ENCODE data around the gene RBKS. TPM values are rescaled to one million over a fixed set of nuclear protein-coding genes. Genes with fewer than 3 reads are reported as not detected.

The RBKS gene
- total and polyA plus RNA-seq, 2 of the 8 experiments (the other 6 are each of a cell fraction or from before 2014, with no cell fraction given), result 1.1 to 1.5 TPM

DNA sequence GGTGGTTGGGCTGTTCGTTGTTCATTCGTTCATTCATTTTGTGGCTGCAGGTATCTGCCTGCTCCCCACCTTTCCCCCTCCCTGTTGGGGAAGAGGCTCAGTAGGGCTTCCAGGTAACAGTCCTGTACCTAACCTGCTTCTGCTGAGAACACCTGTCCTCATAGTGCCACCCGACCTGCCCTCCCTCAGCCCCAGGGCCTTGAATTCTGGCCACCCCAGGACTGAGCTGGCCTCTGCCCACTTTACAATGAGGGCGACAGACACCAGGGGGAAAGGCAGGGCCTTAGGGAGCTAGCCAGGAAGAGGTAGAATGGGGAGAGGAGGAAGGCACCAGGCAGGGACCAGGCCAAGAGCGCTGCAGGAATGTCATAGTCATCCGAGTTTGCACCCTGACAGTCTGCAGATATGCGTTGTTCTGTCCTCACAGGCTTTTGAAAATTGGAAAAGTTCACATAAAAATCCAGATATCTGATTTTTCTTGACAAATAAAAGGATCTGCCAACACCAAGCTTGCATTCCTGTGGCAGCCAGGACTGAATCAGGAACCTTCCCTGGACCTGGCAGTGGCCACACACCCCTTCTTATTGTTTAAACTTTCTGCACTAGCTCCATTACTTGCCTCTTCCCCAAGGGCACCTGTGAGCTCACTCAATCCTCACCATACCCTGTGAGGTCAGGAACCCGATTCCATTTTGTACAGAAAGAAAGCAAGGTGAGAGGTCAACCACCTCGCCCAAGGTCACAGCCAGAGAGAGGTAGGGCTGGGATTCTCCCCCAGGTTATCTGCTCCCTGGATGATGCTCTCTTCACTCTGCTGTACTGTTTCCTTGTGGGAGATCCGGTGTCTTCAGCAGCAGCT lies 153.9 kb downstream of the RBKS start:
- Histone ChIP-seq H2BK5ac (ENCODE audit: low read depth, low read length) (no peak overlapping the region), H3K9ac (replicated peaks in 1 of 4; ENCODE audit: extremely low read depth in 1 of 4, low read depth in 3 of 4, low read length in 3 of 4) (peak overlapping the region in 2 of 4 experiments; percentile 31 to 41; a peak in 3 of 7 replicates), H3K27ac (ENCODE audit: low read depth, low read length) (peak overlapping the region; percentile 54; the same call in 1 of the 2 replicates), H3K4me1 (replicated peaks in 1 of 4; ENCODE audit: control insufficient read depth in 3 of 4, insufficient read depth in 4 of 4, low read length in 3 of 4) (peaks cover 5 to 12% (median 7%) of the 10 kb centered on the region in 4 experiments), H3K27me3 (replicated peaks in 1 of 4; ENCODE audit: control insufficient read depth in 3 of 4, extremely low read depth in 1 of 4, insufficient read depth in 3 of 4, low read length in 3 of 4) (no peaks in the 10 kb centered on the region; a peak in 1 of 7 replicates), H4K91ac (replicated peaks; ENCODE audit: insufficient read length, low read length) (peak overlapping the region; percentile 88), H3K79me1 (ENCODE audit: low read depth, low read length) (no peaks in the 10 kb centered on the region), H2BK15ac (ENCODE audit: low read length) (peak overlapping the region; percentile 84; the same call in 1 of the 2 replicates), H2AK5ac (ENCODE audit: low read depth, low read length) (no peak overlapping the region), H3K18ac (ENCODE audit: extremely low read depth, low read length) (peak overlapping the region; percentile 76; the same call in 1 of the 2 replicates), H4K20me1 (replicated peaks in 1 of 2; ENCODE audit: control insufficient read depth in 1 of 2, insufficient read depth in 2 of 2, low read length in 2 of 2) (no peaks in the 10 kb centered on the region), H3K4ac (replicated peaks; ENCODE audit: insufficient read length, low read depth, low read length) (peak overlapping the region; percentile 30), H3K4me2 (ENCODE audit: insufficient read depth in 1 of 2, low read depth in 2 of 2, low read length in 2 of 2) (peak overlapping the region; percentile 72 to 91), H3K79me2 (ENCODE audit: control insufficient read depth in 1 of 2, insufficient read depth in 2 of 2, low read length in 2 of 2) (no peaks in the 10 kb centered on the region), H3K9me3 (ENCODE audit: insufficient read depth in 2 of 2, low read depth in 1 of 2, low read length in 1 of 2) (peaks cover 0 to 4% of the 10 kb centered on the region in 2 experiments; a peak in 1 of 4 replicates), H4K8ac (ENCODE audit: extremely low read depth, insufficient read depth, low read length) (peak overlapping the region; percentile 90), H2BK12ac (ENCODE audit: low read depth, low read length) (peak overlapping the region; percentile 35; the same call in 1 of the 2 replicates), H4K5ac (ENCODE audit: insufficient read length, low read depth, low read length) (peak overlapping the region; percentile 58), H2AFZ (ENCODE audit: low read length) (peak overlapping the region; percentile 54; the same call in 1 of the 2 replicates), H3K23ac (ENCODE audit: insufficient read length) (no peak overlapping the region), H2BK20ac (ENCODE audit: low read length) (peak overlapping the region; percentile 73; the same call in 1 of the 2 replicates), H3K36me3 (ENCODE audit: control insufficient read depth in 2 of 4, insufficient read depth in 4 of 4, low read length in 3 of 4) (no peaks in the 10 kb centered on the region), H2BK120ac (replicated peaks; ENCODE audit: low read depth, low read length) (peak overlapping the region; percentile 82), H3K14ac (ENCODE audit: insufficient read length) (peak overlapping the region; percentile 6), H3K4me3 (ENCODE audit: extremely low read depth in 1 of 4, insufficient read depth in 2 of 4, low read depth in 3 of 4, low read length in 4 of 4) (peak overlapping the region in 2 of 4 experiments; percentile 58 to 65; a peak in 4 of 8 replicates), H3K56ac (replicated peaks; ENCODE audit: insufficient read length, low read depth, low read length) (no peak overlapping the region), H3K23me2 (ENCODE audit: low read depth, low read length) (peaks cover 8% of the 10 kb centered on the region; the same call in 1 of the 2 replicates)
- CTCF ChIA-PET (ENCODE audit: partially characterized antibody), result interaction anchor here (0.6 to 2.0 kb wide), 6 partner anchors 13 to 660 kb away, joined by 3 to 12 read pairs (median 4); no protein-coding TSS in a partner anchor
- 81% methylated on average over 10 of the region's 10 CpGs; no CpG with 5 or more reads in 1 of the 2 experiments for WGBS, 2 experiments (ENCODE audit: extremely low coverage in 1 of 2, insufficient coverage in 1 of 2, insufficient read length in 1 of 2, insufficient replicate concordance in 2 of 2, low coverage in 1 of 2, low lambda C conversion rate in 2 of 2, missing lambda C conversion rate in 1 of 2)
- POLR2A ChIA-PET (ENCODE audit: partially characterized antibody), result interaction anchor here (0.7 to 5.2 kb wide), 10 partner anchors 8 to 657 kb away, joined by 3 to 63 read pairs (median 4); partner anchors contain the start of genes FOSL2 and MRPL33
- DNase-seq (ENCODE audit: low read depth in 1 of 2, low spot score in 2 of 2) (no peak), FAIRE-seq (no peak)
- no peak for TF ChIP-seq SIN3A (conservative IDR thresholded peaks at IDR 0.05 in 1 of 2, IDR thresholded peaks at IDR 0.05 in 1 of 2; ENCODE audit: low read depth in 1 of 2, low read length in 2 of 2)
- TF ChIP-seq JUND (IDR thresholded peaks at IDR 0.05; ENCODE audit: low read length), result no peak
- TF ChIP-seq KDM1A (IDR thresholded peaks at IDR 0.05; ENCODE audit: borderline replicate concordance, low read length), result no peak
- TF ChIP-seq PHF8 (conservative IDR thresholded peaks at IDR 0.05; ENCODE audit: low read depth, low read length), result no peak
- no peak for TF ChIP-seq TCF12 (IDR thresholded peaks at IDR 0.05; ENCODE audit: low read depth, low read length)
- no peak for TF ChIP-seq JUN (IDR thresholded peaks at IDR 0.05; ENCODE audit: low read depth, low read length)
- no peak for TF ChIP-seq CBX5 (IDR thresholded peaks at IDR 0.05; ENCODE audit: low read depth, low read length)
- no peak for TF ChIP-seq CTBP2 (IDR thresholded peaks at IDR 0.05; ENCODE audit: borderline replicate concordance, insufficient read depth, insufficient read length, low read length)

Measured in H1 (cell line).